ENCODE measurements around the gene SMG1.
"Not testable (repeated sequence)": the region's sequence is repeated elsewhere in the genome, so short reads cannot be mapped to it uniquely, and the experiment has no call there.

Gene SMG1

DNA sequence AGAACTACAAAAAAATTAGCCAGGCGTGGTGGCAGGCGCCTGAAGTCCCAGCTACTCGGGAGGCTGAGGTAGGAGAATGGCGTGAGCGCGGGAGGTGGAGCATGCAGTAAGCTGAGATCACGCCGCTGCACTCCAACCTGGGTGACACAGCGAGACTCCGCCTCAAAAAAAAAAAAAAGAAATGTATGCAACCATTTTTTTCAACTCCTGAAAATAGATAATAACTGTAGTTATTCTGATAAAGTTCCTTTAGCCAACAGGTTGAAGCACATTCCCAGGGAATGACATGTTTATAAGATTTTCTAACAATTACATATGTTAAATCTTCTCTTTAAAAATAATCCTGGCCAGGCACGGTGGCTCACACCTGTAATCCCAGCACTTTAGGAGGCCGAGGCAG lies 17.5 kb downstream of the SMG1 start:
- H3K27ac ChIP-seq (ENCODE audit: insufficient read depth, low read length, poor library complexity, severe bottlenecking); DNase-seq; H3K4me3 ChIP-seq (ENCODE audit: insufficient read depth, low read depth, low read length, poor library complexity, severe bottlenecking); H3K4me1 ChIP-seq (ENCODE audit: control insufficient read depth, insufficient read depth, low read length, poor library complexity, severe bottlenecking); H3K27me3 ChIP-seq (replicated peaks; ENCODE audit: control insufficient read depth, insufficient read depth, low read length, poor library complexity, severe bottlenecking); H3K9me3 ChIP-seq (ENCODE audit: control insufficient read depth, low read length); H3K36me3 ChIP-seq (ENCODE audit: control insufficient read depth, insufficient read depth, low read length): not testable (repeated sequence)

DNA sequence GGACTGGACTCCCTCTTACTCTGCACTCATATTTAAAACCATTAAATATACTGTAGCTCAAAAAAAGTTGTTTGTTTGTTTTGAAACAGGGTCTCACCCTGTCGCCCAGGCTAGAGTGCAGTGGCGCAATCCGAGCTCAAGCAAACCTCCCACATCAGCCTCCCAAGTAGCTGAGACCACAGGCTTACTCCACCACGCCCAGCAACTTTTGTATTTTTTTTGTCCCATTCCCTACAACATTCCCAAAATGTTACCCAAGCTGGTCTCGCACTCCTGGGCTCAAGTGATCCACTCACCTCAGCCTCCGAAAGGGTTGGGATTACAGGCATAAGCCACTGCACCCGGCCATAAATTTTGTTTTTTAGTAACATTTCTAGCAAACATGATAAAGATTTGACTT lies 23.4 kb downstream of the SMG1 start:
- H3K36me3 ChIP-seq (ENCODE audit: control insufficient read depth, insufficient read depth, low read length); H3K4me3 ChIP-seq (ENCODE audit: insufficient read depth, low read depth, low read length, poor library complexity, severe bottlenecking); H3K4me1 ChIP-seq (ENCODE audit: control insufficient read depth, insufficient read depth, low read length, poor library complexity, severe bottlenecking); H3K27me3 ChIP-seq (replicated peaks; ENCODE audit: control insufficient read depth, insufficient read depth, low read length, poor library complexity, severe bottlenecking); DNase-seq; H3K9me3 ChIP-seq (ENCODE audit: control insufficient read depth, low read length); H3K27ac ChIP-seq (ENCODE audit: insufficient read depth, low read length, poor library complexity, severe bottlenecking): not testable (repeated sequence)

DNA sequence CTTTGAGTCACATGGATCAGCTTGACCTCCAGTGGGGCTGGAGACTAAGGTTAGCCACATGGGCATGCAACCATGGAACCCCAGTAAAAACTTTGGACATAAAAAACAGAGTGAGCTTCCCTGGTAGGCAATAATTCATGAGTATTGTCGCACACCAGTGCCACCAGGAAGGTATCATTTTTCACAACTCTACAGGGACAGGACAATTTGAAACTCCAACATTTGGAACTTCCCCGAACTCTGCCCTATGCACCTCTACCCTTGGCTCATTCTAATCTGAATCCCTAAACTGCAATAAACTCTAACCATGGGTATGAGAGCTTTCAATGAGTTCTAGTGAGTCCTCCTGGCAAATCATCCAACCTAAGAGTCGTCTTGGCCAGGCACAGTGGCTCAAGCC lies 24.2 kb downstream of the SMG1 start:
- H3K27ac ChIP-seq (ENCODE audit: insufficient read depth, low read length, poor library complexity, severe bottlenecking); DNase-seq; H3K4me3 ChIP-seq (ENCODE audit: insufficient read depth, low read depth, low read length, poor library complexity, severe bottlenecking); H3K4me1 ChIP-seq (ENCODE audit: control insufficient read depth, insufficient read depth, low read length, poor library complexity, severe bottlenecking); H3K27me3 ChIP-seq (replicated peaks; ENCODE audit: control insufficient read depth, insufficient read depth, low read length, poor library complexity, severe bottlenecking); H3K36me3 ChIP-seq (ENCODE audit: control insufficient read depth, insufficient read depth, low read length); H3K9me3 ChIP-seq (ENCODE audit: control insufficient read depth, low read length): not testable (repeated sequence)

DNA sequence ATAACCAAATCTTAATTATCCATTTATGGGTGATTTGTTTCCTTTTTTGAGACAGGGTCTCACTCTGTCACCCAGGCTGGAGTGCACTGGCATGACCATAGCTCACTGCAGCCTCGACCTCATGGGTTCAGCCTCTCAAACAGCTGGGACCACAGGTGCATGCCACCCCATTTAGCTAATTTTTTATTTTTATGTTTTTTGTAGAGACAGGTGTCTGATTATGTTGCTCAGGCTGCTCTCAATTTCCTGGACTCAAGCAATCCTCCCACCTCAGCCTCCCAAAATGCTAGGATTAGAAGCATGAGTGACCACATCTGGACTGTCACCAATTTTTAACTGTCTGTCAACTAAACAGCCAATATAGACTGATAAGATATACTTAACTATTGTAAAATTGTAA lies 25.0 kb downstream of the SMG1 start:
- not testable (repeated sequence) for DNase-seq; H3K4me1 ChIP-seq (ENCODE audit: control insufficient read depth, insufficient read depth, low read length, poor library complexity, severe bottlenecking); H3K4me3 ChIP-seq (ENCODE audit: insufficient read depth, low read depth, low read length, poor library complexity, severe bottlenecking); H3K36me3 ChIP-seq (ENCODE audit: control insufficient read depth, insufficient read depth, low read length); H3K9me3 ChIP-seq (ENCODE audit: control insufficient read depth, low read length); H3K27me3 ChIP-seq (replicated peaks; ENCODE audit: control insufficient read depth, insufficient read depth, low read length, poor library complexity, severe bottlenecking); H3K27ac ChIP-seq (ENCODE audit: insufficient read depth, low read length, poor library complexity, severe bottlenecking)

DNA sequence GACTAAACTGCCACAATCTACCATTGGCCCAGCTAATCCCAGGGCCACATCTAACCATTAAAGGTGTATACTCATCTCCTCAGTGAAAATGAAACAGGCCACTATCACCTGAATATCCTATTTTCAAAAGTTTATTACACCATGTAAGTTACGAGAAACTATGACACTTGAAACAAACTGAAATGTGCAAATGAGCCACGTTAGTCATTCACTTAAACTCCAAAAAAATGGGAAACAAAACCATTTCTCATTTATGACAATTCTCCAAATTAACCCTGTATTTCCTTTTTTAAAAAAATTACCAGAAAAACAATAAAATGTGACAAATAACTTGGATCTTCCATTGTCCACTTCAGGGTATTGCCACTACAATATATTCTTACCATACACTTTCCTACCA lies 41.8 kb downstream of the SMG1 start:
- not testable (repeated sequence) for DNase-seq; H3K4me1 ChIP-seq (ENCODE audit: control insufficient read depth, insufficient read depth, low read length, poor library complexity, severe bottlenecking); H3K9me3 ChIP-seq (ENCODE audit: control insufficient read depth, low read length); H3K4me3 ChIP-seq (ENCODE audit: insufficient read depth, low read depth, low read length, poor library complexity, severe bottlenecking); H3K27ac ChIP-seq (ENCODE audit: insufficient read depth, low read length, poor library complexity, severe bottlenecking); H3K27me3 ChIP-seq (replicated peaks; ENCODE audit: control insufficient read depth, insufficient read depth, low read length, poor library complexity, severe bottlenecking)
- H3K36me3 ChIP-seq (ENCODE audit: control insufficient read depth, insufficient read depth, low read length), result peaks cover 11% of the 10 kb centered on the region

DNA sequence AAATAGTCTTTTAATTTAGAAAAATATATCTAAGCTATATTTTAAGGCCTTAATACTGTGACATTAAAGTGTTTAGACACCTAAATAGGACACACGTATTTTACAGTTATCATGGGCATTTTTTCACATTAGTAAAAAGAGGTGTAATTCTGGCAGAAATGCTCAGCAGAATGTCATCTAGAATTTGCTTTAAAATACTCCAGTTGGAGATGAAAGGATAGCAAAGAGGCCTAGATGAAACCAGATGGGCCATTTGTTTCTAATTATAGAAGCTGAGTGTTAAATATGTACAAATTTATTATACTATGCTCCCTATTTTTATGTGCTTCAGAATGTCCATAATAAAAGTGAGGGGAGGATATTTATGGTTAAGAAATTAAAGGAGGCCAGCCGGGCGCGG lies 48.5 kb downstream of the SMG1 start:
- H3K27ac ChIP-seq (ENCODE audit: insufficient read depth, low read length, poor library complexity, severe bottlenecking); H3K9me3 ChIP-seq (ENCODE audit: control insufficient read depth, low read length); DNase-seq; H3K4me1 ChIP-seq (ENCODE audit: control insufficient read depth, insufficient read depth, low read length, poor library complexity, severe bottlenecking); H3K27me3 ChIP-seq (replicated peaks; ENCODE audit: control insufficient read depth, insufficient read depth, low read length, poor library complexity, severe bottlenecking); H3K4me3 ChIP-seq (ENCODE audit: insufficient read depth, low read depth, low read length, poor library complexity, severe bottlenecking): not testable (repeated sequence)
- peaks cover 23% of the 10 kb centered on the region for H3K36me3 ChIP-seq (ENCODE audit: control insufficient read depth, insufficient read depth, low read length)

DNA sequence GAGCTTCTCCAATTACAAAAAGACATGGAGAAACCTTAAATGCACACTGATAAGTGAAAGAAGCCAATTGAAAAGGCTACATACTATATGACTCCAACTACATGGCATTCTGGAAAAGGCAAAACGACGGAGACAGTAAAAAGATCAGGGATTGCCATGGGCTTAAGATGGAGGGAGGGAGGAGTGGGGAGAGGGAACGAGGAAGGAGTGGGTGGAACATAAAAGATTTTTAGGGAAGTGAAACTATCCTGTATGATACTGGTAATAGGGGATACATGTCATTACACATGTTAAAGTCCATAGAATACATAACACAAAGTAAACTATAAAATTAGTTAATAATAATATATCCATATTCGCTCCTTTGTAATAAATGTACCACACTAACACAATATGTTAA lies 48.9 kb downstream of the SMG1 start:
- peaks cover 21% of the 10 kb centered on the region for H3K36me3 ChIP-seq (ENCODE audit: control insufficient read depth, insufficient read depth, low read length)
- not testable (repeated sequence) for DNase-seq; H3K4me3 ChIP-seq (ENCODE audit: insufficient read depth, low read depth, low read length, poor library complexity, severe bottlenecking); H3K9me3 ChIP-seq (ENCODE audit: control insufficient read depth, low read length); H3K27me3 ChIP-seq (replicated peaks; ENCODE audit: control insufficient read depth, insufficient read depth, low read length, poor library complexity, severe bottlenecking); H3K27ac ChIP-seq (ENCODE audit: insufficient read depth, low read length, poor library complexity, severe bottlenecking); H3K4me1 ChIP-seq (ENCODE audit: control insufficient read depth, insufficient read depth, low read length, poor library complexity, severe bottlenecking)

DNA sequence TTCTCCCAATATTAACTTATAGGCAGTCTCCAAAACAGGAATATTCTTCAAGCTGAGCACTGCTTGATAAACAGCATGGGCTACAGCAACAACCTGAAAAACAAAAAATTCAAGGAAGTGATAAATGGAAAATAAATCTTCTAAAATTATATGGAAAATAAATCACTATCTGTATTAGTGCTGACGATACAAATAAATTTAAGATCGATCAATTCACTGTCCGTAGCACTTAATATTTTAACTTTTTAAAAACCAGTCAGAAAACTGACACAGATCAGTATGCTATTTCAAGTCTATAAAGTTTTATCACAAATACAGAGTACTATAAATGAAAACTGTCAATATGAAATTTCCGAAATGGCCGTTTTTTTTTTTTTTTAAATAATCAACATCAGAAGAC lies 49.9 kb downstream of the SMG1 start:
- H3K36me3 ChIP-seq (ENCODE audit: control insufficient read depth, insufficient read depth, low read length), result peaks cover 18% of the 10 kb centered on the region
- H3K9me3 ChIP-seq (ENCODE audit: control insufficient read depth, low read length); H3K27me3 ChIP-seq (replicated peaks; ENCODE audit: control insufficient read depth, insufficient read depth, low read length, poor library complexity, severe bottlenecking); H3K4me3 ChIP-seq (ENCODE audit: insufficient read depth, low read depth, low read length, poor library complexity, severe bottlenecking); H3K4me1 ChIP-seq (ENCODE audit: control insufficient read depth, insufficient read depth, low read length, poor library complexity, severe bottlenecking); DNase-seq; H3K27ac ChIP-seq (ENCODE audit: insufficient read depth, low read length, poor library complexity, severe bottlenecking): not testable (repeated sequence)

DNA sequence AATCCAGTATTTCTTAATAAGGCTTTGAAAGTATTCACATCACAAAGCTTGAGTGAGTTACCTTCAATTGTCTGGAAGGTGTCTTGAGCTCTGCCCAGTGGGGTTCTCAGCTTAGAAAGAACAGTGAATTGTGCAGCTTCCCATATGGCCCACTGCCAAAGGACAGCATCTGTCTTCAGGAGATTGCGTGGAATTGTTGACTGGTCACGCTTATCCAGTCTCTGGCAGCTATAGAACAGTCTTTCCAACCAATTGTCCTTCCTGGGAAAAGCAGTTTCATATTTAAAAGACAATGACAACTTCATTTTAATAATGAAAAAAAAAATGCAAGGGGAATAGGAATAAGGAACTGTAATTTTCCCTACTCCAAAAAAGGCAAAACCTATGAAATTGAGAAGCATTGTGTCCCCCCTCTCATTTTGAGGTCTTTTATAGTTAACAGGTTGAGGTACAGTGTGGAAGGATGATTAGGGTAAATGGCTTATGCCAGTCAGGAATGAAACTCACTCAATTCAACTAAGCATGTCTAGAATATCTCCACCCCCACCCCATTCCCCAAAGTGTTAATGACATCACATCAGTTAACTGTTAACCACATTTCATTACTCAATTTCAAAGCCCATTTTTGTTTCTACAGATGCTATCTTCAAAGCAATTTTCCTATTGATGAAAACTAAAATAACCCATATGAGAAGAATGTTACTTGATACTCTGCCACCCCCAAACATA lies 57.0 kb downstream of the SMG1 start:
- H3K4me1 ChIP-seq (ENCODE audit: control insufficient read depth, insufficient read depth, low read length, poor library complexity, severe bottlenecking); H3K4me3 ChIP-seq (ENCODE audit: insufficient read depth, low read depth, low read length, poor library complexity, severe bottlenecking); H3K9me3 ChIP-seq (ENCODE audit: control insufficient read depth, low read length); H3K27ac ChIP-seq (ENCODE audit: insufficient read depth, low read length, poor library complexity, severe bottlenecking); H3K27me3 ChIP-seq (replicated peaks; ENCODE audit: control insufficient read depth, insufficient read depth, low read length, poor library complexity, severe bottlenecking); DNase-seq: not testable (repeated sequence)
- H3K36me3 ChIP-seq (ENCODE audit: control insufficient read depth, insufficient read depth, low read length), result peaks cover 19% of the 10 kb centered on the region

DNA sequence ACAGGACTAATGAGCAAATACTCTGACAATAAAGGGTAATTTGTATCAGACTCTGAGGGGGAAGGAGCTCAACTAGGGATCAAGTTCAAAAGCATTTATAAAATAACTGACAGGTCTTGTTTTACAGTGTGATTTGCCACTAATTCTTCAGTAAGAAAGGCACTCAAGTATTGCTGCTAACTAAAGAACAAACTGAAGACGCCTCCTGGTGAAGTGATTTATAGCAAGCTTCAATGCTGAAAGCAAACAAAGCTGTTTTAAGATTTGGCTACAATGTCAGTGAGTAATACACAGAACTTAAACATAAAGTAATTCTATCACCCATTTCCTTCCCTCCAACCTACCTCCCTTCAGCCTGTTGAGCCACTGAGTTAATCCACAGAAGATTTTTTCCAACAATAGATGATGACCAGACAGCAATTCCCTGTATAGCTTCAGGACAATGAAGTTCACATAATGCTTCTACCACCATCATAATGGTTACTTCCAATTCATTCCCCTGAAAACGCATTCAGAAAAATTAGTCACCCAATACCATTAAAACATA lies 59.9 kb downstream of the SMG1 start:
- not testable (repeated sequence) for H3K27me3 ChIP-seq (replicated peaks; ENCODE audit: control insufficient read depth, insufficient read depth, low read length, poor library complexity, severe bottlenecking); H3K4me1 ChIP-seq (ENCODE audit: control insufficient read depth, insufficient read depth, low read length, poor library complexity, severe bottlenecking); H3K9me3 ChIP-seq (ENCODE audit: control insufficient read depth, low read length); H3K4me3 ChIP-seq (ENCODE audit: insufficient read depth, low read depth, low read length, poor library complexity, severe bottlenecking); H3K27ac ChIP-seq (ENCODE audit: insufficient read depth, low read length, poor library complexity, severe bottlenecking); DNase-seq
- H3K36me3 ChIP-seq (ENCODE audit: control insufficient read depth, insufficient read depth, low read length), result peaks cover 18% of the 10 kb centered on the region
